Pancreas (tissue), 10 donors: ENCODE results near the gene AP1B1. TPM values are rescaled to one million over a fixed set of nuclear protein-coding genes. Genes with fewer than 3 reads are reported as not detected.
A peak's percentile ranks its signal among the peaks of the same experiment; 100 is the strongest.

Experiments
- ATAC-seq, 4 donors: fragments of 200-7000 bp; cut with Tn5 transposase; one replicate each; pipeline versions ENCODE4 v1.8.0 to v1.9.1; 2020; ENCODE audit warnings: mild to moderate bottlenecking in 4 of 4, moderate library complexity in 4 of 4
- DNase-seq, 6 donors: peaks; one replicate each; pipeline ENCODE4 v3.0.0-alpha.2; 2020
- FAIRE-seq: peaks from 2 replicates; lab custom pipeline; 2012; peaks lifted over from hg19 to GRCh38; lab: Jason Lieb, UNC
- H3K27ac ChIP-seq, 4 donors: fragments of 200-600 bp; sonication (generic); 1 replicate in 3 of 4; 2 replicates in 1 of 4; pipeline versions ENCODE4 v1.5.0 to v1.8.0; 2020
- H3K27me3 ChIP-seq, 4 donors: fragments of 200-600 bp; one replicate each; pipeline ENCODE4 v1.8.0; 2021
- H3K36me3 ChIP-seq, 3 donors: fragments of 200-600 bp; sonication (generic) in 1 of 3; one replicate each; pipeline versions ENCODE4 v1.5.0 to v1.8.0; 2020 to 2021
- H3K4me1 ChIP-seq, 3 donors: fragments of 200-600 bp; one replicate each; pipeline ENCODE4 v1.8.0; 2021
- H3K4me3 ChIP-seq, 4 donors: fragments of 200-600 bp; sonication (generic) in 2 of 4; one replicate each; pipeline versions ENCODE4 v1.5.0 to v1.8.0; 2020 to 2021
- H3K9me3 ChIP-seq, 4 donors: fragments of 200-600 bp; one replicate each; pipeline ENCODE4 v1.8.0; 2021
- WGBS, 2 donors: extraction: QIAGEN DNeasy Blood & Tissue Kit; methylation state at CpG; one replicate each; pipeline ENCODE4 v1.1.7; 2013; 5-methylcytosine and 5-hydroxymethylcytosine counted together
- intact Hi-C, 3 donors: fragments of 100-400 bp; cut with DNase I; formaldehyde crosslinking; loops; one replicate each; pipeline versions ENCODE4 v1.11.1 to v1.14.2; 2022
- polyA plus RNA-seq, 2 donors: library from polyadenylated mRNA; stranded (reverse); fragments of 200-250 nt; gene quantifications; one replicate each; pipeline ENCODE4 v1.2.3, GENCODE V29; 2013
- total RNA-seq, 6 donors: library from RNA; stranded (reverse); fragmentation: NEBNext Ultra II Directional in 4 of 6; extraction: Animal tissue kit (Norgen Biotek cat#: 25700) in 4 of 6; gene quantifications; one replicate each; pipeline versions ENCODE4 v1.2.1 to v1.2.4, GENCODE V29; 2021 to 2023
- TF ChIP-seq, protein P1 (sequence below), 4 donors: fragments of 200-600 bp; sonication (generic) in 3 of 4; IDR thresholded peaks; one replicate each; pipeline versions ENCODE4 v1.5.0 to v1.8.0; 2021; ENCODE audit warnings: antibody characterized with exemption in 4 of 4
- donor health status: healthy with polysubstance abuse.
- donor health status: DM: no; HTN: no; CAD: no; lungs with moderate emphysema.
- donor health status: DM: no; HTN: no; CAD: no.
- donor health status: control.
- donor health status: control.
- donor health status: Bipolar disorder and iron deficiency.
- donor health status: DM: yes; HTN: yes; CAD: no.
- donor health status: DM: no; HTN: no; CAD: no.
- donor health status: DM: no; HTN: no; CAD: no.
- donor health status: DM: yes; HTN: yes; CAD: no.

AP1B1 gene
- total and polyA plus RNA-seq, 8 donors: 27.5 to 49.9 (median 35.8) TPM

DNA sequence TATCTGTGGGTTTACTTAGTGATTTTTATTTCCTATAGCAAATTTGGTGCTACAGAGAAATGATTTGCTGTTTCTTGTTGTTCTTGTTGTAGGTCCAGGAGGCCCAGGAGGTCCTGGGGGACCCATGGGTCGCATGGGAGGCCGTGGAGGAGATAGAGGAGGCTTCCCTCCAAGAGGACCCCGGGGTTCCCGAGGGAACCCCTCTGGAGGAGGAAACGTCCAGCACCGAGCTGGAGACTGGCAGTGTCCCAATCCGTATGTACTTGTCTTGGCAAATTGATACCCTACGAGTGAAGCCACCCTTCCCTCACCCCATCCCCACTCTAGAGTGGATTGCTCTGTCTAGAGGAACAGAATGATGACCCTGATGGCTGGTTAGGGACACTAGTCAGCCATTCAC, 89.7 kb downstream of the AP1B1 start:
- Histone ChIP-seq H3K27ac (no peak overlapping the region), H3K27me3 (no peaks in the 10 kb centered on the region), H3K4me1 (peaks cover 0 to 9% (median 3%) of the 10 kb centered on the region in 3 donors), H3K36me3 (peaks cover 22 to 74% (median 64%) of the 10 kb centered on the region in 3 donors), H3K9me3 (no peaks in the 10 kb centered on the region), H3K4me3 (no peak overlapping the region)
- TF ChIP-seq, protein P1, sequence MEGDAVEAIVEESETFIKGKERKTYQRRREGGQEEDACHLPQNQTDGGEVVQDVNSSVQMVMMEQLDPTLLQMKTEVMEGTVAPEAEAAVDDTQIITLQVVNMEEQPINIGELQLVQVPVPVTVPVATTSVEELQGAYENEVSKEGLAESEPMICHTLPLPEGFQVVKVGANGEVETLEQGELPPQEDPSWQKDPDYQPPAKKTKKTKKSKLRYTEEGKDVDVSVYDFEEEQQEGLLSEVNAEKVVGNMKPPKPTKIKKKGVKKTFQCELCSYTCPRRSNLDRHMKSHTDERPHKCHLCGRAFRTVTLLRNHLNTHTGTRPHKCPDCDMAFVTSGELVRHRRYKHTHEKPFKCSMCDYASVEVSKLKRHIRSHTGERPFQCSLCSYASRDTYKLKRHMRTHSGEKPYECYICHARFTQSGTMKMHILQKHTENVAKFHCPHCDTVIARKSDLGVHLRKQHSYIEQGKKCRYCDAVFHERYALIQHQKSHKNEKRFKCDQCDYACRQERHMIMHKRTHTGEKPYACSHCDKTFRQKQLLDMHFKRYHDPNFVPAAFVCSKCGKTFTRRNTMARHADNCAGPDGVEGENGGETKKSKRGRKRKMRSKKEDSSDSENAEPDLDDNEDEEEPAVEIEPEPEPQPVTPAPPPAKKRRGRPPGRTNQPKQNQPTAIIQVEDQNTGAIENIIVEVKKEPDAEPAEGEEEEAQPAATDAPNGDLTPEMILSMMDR (IDR thresholded peaks at IDR 0.05): no peak
- no peak for FAIRE-seq
- intact Hi-C loops: no loop called here
- 78 to 89% methylated on average over 8 of the region's 8 CpGs for WGBS, 2 donors
- ATAC-seq: no peak
- DNase-seq: no peak

DNA sequence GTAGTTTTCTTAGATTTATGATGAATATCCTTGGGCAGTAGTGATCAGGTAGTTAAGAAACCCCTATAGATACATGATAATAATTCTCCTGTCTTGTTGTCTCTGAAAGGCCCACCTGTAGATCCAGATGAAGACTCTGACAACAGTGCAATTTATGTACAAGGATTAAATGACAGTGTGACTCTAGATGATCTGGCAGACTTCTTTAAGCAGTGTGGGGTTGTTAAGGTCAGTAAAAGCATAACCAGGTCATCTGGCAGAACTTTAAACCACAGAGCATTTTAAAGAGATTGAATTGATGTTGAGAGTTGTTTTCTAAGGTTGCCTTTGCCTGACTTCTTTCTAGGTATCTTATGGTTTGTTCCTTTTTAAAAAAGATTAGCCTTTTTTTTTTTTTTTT, 96.0 kb downstream of the AP1B1 start:
- no peak overlapping the region for H3K4me3 ChIP-seq
- H3K27ac ChIP-seq: no peak overlapping the region
- no peaks in the 10 kb centered on the region for H3K9me3 ChIP-seq
- no peak for FAIRE-seq
- peaks cover 8 to 98% (median 69%) of the 10 kb centered on the region in 3 donors for H3K36me3 ChIP-seq
- ATAC-seq: no peak
- H3K4me1 ChIP-seq: peaks cover 0 to 3% (median 0%) of the 10 kb centered on the region in 3 donors
- H3K27me3 ChIP-seq: no peaks in the 10 kb centered on the region
- TF ChIP-seq, protein P1 (IDR thresholded peaks at IDR 0.05): no peak
- no peak for DNase-seq
- intact Hi-C loops: no loop called here

DNA sequence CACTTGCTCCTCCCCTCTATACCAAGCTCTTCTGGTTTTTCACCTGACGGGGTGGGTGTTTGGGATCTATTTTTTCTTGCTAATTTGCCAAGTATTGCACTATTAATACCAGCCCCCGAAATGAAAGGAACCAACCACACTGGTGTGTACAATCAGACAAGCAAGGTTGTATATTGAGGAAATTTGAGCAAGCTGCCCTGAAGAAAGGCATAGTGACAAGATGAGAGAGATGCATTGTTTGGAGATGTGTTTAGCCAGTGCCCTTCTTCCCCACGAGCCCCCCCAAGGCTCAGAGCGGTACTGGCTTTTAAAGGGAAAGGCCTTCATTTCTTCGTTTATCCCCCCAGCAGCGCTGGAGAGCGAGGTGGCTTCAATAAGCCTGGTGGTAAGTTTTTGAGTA, 97.2 kb downstream of the AP1B1 start:
- H3K36me3 ChIP-seq: peaks cover 0 to 96% (median 65%) of the 10 kb centered on the region in 3 donors
- H3K4me3 ChIP-seq: no peak overlapping the region
- DNase-seq: no peak
- WGBS, 2 donors: 75 to 79% methylated on average over 7 of the region's 7 CpGs
- TF ChIP-seq, protein P1 (IDR thresholded peaks at IDR 0.05): no peak
- no peaks in the 10 kb centered on the region for H3K27me3 ChIP-seq
- no peaks in the 10 kb centered on the region for H3K9me3 ChIP-seq
- peaks cover 0 to 3% (median 0%) of the 10 kb centered on the region in 3 donors for H3K4me1 ChIP-seq
- ATAC-seq: peak in 1 of 4 donors; percentile 22
- no peak overlapping the region for H3K27ac ChIP-seq
- intact Hi-C loops: no loop called here
- no peak for FAIRE-seq

- FAIRE-seq (no peak), DNase-seq (no peak), ATAC-seq (no peak)
- Histone ChIP-seq H3K4me1 (peaks cover 0 to 3% (median 0%) of the 10 kb centered on the region in 3 donors), H3K4me3 (no peak overlapping the region), H3K36me3 (peaks cover 0 to 96% (median 55%) of the 10 kb centered on the region in 3 donors), H3K9me3 (no peaks in the 10 kb centered on the region), H3K27ac (no peak overlapping the region), H3K27me3 (no peaks in the 10 kb centered on the region)
- intact Hi-C loops: no loop called here
- TF ChIP-seq, protein P1 (IDR thresholded peaks at IDR 0.05): no peak
- WGBS, 2 donors: 55 to 67% methylated on average over 5 of the region's 5 CpGs
Measured at GRCh38 chr22:29290061-29290460, 98.3 kb downstream of the AP1B1 start.

GRCh38 chr22:29288837-29289236, 99.5 kb downstream of the AP1B1 start:
- WGBS, 2 donors: 41 to 50% methylated on average over 2 of the region's 2 CpGs
- DNase-seq: no peak
- intact Hi-C loops: no loop called here
- Histone ChIP-seq H3K4me3 (no peak overlapping the region), H3K27me3 (no peaks in the 10 kb centered on the region), H3K9me3 (no peaks in the 10 kb centered on the region), H3K36me3 (peaks cover 4 to 94% (median 52%) of the 10 kb centered on the region in 3 donors), H3K4me1 (peaks cover 0 to 3% (median 0%) of the 10 kb centered on the region in 3 donors), H3K27ac (no peak overlapping the region)
- TF ChIP-seq, protein P1 (IDR thresholded peaks at IDR 0.05): no peak
- ATAC-seq: no peak
- no peak for FAIRE-seq
